ENCODE results near the gene BTAF1. TPM values are rescaled to one million over a fixed set of nuclear protein-coding genes. Genes with fewer than 3 reads are reported as not detected.

BTAF1 gene
- polyA plus RNA-seq, 1 donor (not counting 4 experiments of a cell fraction or from before 2014, with no cell fraction given): 42.9 TPM

DNA sequence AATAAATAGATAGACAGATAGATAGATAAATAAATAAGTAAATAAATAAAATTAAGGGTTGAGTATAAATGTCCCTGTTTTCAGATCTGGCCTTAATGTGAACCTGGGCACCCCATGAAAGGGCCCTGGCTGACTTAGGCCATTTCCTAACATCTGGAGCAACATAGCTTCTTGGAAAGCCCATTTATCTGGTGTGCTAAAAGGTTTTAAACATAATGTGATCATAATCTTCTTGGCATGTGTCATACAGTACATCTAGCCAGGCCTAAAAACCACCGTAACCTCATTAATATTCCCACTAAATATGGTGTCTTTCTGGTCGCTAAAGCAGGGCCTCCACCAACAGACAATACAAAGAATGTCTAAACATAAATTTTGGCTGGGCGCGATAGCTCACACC lies 142.8 kb downstream of the BTAF1 start:
- DNase-seq (ENCODE audit: low read depth, low spot score) (no peak), FAIRE-seq (no peak)
- Histone ChIP-seq H3K79me2 (ENCODE audit: control insufficient read depth, insufficient read depth, low read length) (no peaks in the 10 kb centered on the region), H3K4me2 (ENCODE audit: control insufficient read depth, extremely low read depth, insufficient read depth, low read depth, low read length) (no peak overlapping the region), H3K36me3 (ENCODE audit: control insufficient read depth in 2 of 2, extremely low read depth in 1 of 2, insufficient read depth in 2 of 2, low read length in 2 of 2) (no peaks in the 10 kb centered on the region), H3K27ac (ENCODE audit: control insufficient read depth, insufficient read depth, low read length) (no peak overlapping the region), H4K20me1 (ENCODE audit: control insufficient read depth, extremely low read depth, insufficient read depth, low read length) (no peaks in the 10 kb centered on the region), H3K9ac (ENCODE audit: control insufficient read depth, extremely low read depth, insufficient read depth, low read length) (no peak overlapping the region), H3K27me3 (ENCODE audit: control insufficient read depth, extremely low read depth, insufficient read depth, low read length) (no peaks in the 10 kb centered on the region), H3K4me1 (ENCODE audit: control insufficient read depth, extremely low read depth, insufficient read depth, low read length) (no peaks in the 10 kb centered on the region), H3K9me3 (ENCODE audit: control insufficient read depth, low read depth, low read length) (no peaks in the 10 kb centered on the region), H3K9me1 (ENCODE audit: control insufficient read depth, extremely low read depth, insufficient read depth, low read length) (no peaks in the 10 kb centered on the region), H2AFZ (ENCODE audit: control insufficient read depth, low read length) (no peak overlapping the region), H3K4me3 (ENCODE audit: control insufficient read depth in 2 of 3, extremely low read depth in 1 of 3, insufficient read depth in 2 of 3, low read depth in 1 of 3, low read length in 3 of 3) (no peak overlapping the region)
- TF ChIP-seq EZH2 (IDR thresholded peaks at IDR 0.05; ENCODE audit: low read length) (no peak), CTCF (optimal IDR thresholded peaks at IDR 0.05 in 1 of 3, IDR thresholded peaks at IDR 0.05 in 1 of 3, conservative IDR thresholded peaks at IDR 0.05 in 1 of 3; ENCODE audit: extremely low read depth in 1 of 3, insufficient read depth in 2 of 3, low read length in 3 of 3) (no peak)
- dilution Hi-C loops (cut with MboI; ENCODE audit: extremely low pct_ligation_motif_present, low sequenced_read_pairs): no loop called here

GRCh38 chr10:92068900-92069299 lies 145.3 kb downstream of the BTAF1 start:
- FAIRE-seq (no peak), DNase-seq (ENCODE audit: low read depth, low spot score) (no peak)
- Histone ChIP-seq H3K4me2 (ENCODE audit: control insufficient read depth, extremely low read depth, insufficient read depth, low read depth, low read length) (no peak overlapping the region), H3K79me2 (ENCODE audit: control insufficient read depth, insufficient read depth, low read length) (no peaks in the 10 kb centered on the region), H3K27me3 (ENCODE audit: control insufficient read depth, extremely low read depth, insufficient read depth, low read length) (no peaks in the 10 kb centered on the region), H3K9me3 (ENCODE audit: control insufficient read depth, low read depth, low read length) (no peaks in the 10 kb centered on the region), H3K4me1 (ENCODE audit: control insufficient read depth, extremely low read depth, insufficient read depth, low read length) (no peaks in the 10 kb centered on the region), H3K9ac (ENCODE audit: control insufficient read depth, extremely low read depth, insufficient read depth, low read length) (no peak overlapping the region), H3K36me3 (ENCODE audit: control insufficient read depth in 2 of 2, extremely low read depth in 1 of 2, insufficient read depth in 2 of 2, low read length in 2 of 2) (no peaks in the 10 kb centered on the region), H3K9me1 (ENCODE audit: control insufficient read depth, extremely low read depth, insufficient read depth, low read length) (no peaks in the 10 kb centered on the region), H3K4me3 (ENCODE audit: control insufficient read depth in 2 of 3, extremely low read depth in 1 of 3, insufficient read depth in 2 of 3, low read depth in 1 of 3, low read length in 3 of 3) (no peak overlapping the region), H3K27ac (ENCODE audit: control insufficient read depth, insufficient read depth, low read length) (no peak overlapping the region), H4K20me1 (ENCODE audit: control insufficient read depth, extremely low read depth, insufficient read depth, low read length) (no peaks in the 10 kb centered on the region), H2AFZ (ENCODE audit: control insufficient read depth, low read length) (no peak overlapping the region)
- dilution Hi-C loops (cut with MboI; ENCODE audit: extremely low pct_ligation_motif_present, low sequenced_read_pairs): no loop called here
- no peak for TF ChIP-seq EZH2 (IDR thresholded peaks at IDR 0.05; ENCODE audit: low read length)
- no peak for TF ChIP-seq CTCF (optimal IDR thresholded peaks at IDR 0.05 in 1 of 3, IDR thresholded peaks at IDR 0.05 in 1 of 3, conservative IDR thresholded peaks at IDR 0.05 in 1 of 3; ENCODE audit: extremely low read depth in 1 of 3, insufficient read depth in 2 of 3, low read length in 3 of 3)

Measured in keratinocyte (primary cell).